Activated CD8-positive, alpha-beta T cell treated with anti-CD3 and anti-CD28 coated beads for 36 hours (primary cell): ENCODE measurements around the gene KCNG1. TPM values are rescaled to one million over a fixed set of nuclear protein-coding genes. Genes with fewer than 3 reads are reported as not detected.
"Not testable (repeated sequence)": the region's sequence is repeated elsewhere in the genome, so short reads cannot be mapped to it uniquely, and the experiment has no call there.

ENCODE experiments used
- ATAC-seq: fragments of 200-7000 bp; cut with Tn5 transposase; one replicate; pipeline ENCODE4 v1.10.0; 2021; ENCODE audit warnings: mild to moderate bottlenecking, moderate library complexity
- CTCF ChIA-PET: fragments of 350-600 bp; sonication (Branson Sonifier 250); formaldehyde crosslinking; loops from one replicate; lab custom pipeline; 2021; ENCODE audit warnings: antibody characterized with exemption; lab: Charles Lee
- POLR2A ChIA-PET: fragments of 350-600 bp; sonication (Branson Sonifier 250); formaldehyde crosslinking; loops from one replicate; lab custom pipeline; 2021; ENCODE audit warnings: antibody characterized with exemption; lab: Charles Lee
- DNase-seq: peaks from one replicate; pipeline ENCODE4 v3.0.0-alpha.2; 2020
- H3K27ac Mint-ChIP-seq: one replicate; pipeline ENCODE4 v1.8.0; 2021; ENCODE audit warnings: mild to moderate bottlenecking, mixed read lengths
- H3K27me3 Mint-ChIP-seq: one replicate; pipeline ENCODE4 v1.8.0; 2021; ENCODE audit warnings: mixed read lengths
- H3K36me3 Mint-ChIP-seq: one replicate; pipeline ENCODE4 v1.8.0; 2021; ENCODE audit warnings: low read depth, mixed read lengths
- H3K4me1 Mint-ChIP-seq: one replicate; pipeline ENCODE4 v1.8.0; 2021; ENCODE audit warnings: low read depth, mixed read lengths
- H3K4me3 Mint-ChIP-seq: one replicate; pipeline ENCODE4 v1.8.0; 2021; ENCODE audit warnings: mild to moderate bottlenecking, moderate library complexity, mixed read lengths
- H3K9me3 Mint-ChIP-seq: one replicate; pipeline ENCODE4 v1.8.0; 2021; ENCODE audit warnings: mixed read lengths
- CTCF ChIP-seq: fragments of 200-600 bp; IDR thresholded peaks from one replicate; pipeline ENCODE4 v1.8.0; 2022; ENCODE audit warnings: antibody characterized with exemption, mild to moderate bottlenecking
- intact Hi-C: fragments of 100-400 bp; cut with micrococcal nuclease; formaldehyde crosslinking; loops from one replicate; pipeline ENCODE4 v1.10.0; 2022
- total RNA-seq, 2 experiments: library from RNA; stranded (reverse); gene quantifications; one replicate each; pipeline ENCODE4 v1.2.3, GENCODE V29; 2021

KCNG1 gene
- total RNA-seq, 2 experiments from 2014 or later = 1.8 TPM

GRCh38 chr20:51058017-51058416 is 35.1 kb upstream of the KCNG1 start:
- Mint-ChIP-seq H3K4me1 (peaks cover 42% of the 10 kb centered on the region), H3K4me3 (no peak overlapping the region), H3K27ac (no peak overlapping the region), H3K36me3 (peaks cover 2% of the 10 kb centered on the region), H3K27me3 (peaks cover 42% of the 10 kb centered on the region), H3K9me3 (peaks cover 13% of the 10 kb centered on the region)
- no peak for ATAC-seq
- intact Hi-C loops = no loop called here
- TF ChIP-seq CTCF = no peak
- DNase-seq = no peak
- ChIA-PET POLR2A (no interaction called here), CTCF (interaction anchor here (0.6 kb wide), 2 partner anchors 231 to 952 kb away, joined by 3 read pairs; no protein-coding TSS in a partner anchor)

GRCh38 chr20:51054233-51054632 is 31.3 kb upstream of the KCNG1 start:
- no peaks in the 10 kb centered on the region for H3K36me3 Mint-ChIP-seq
- DNase-seq = no peak
- peaks cover 63% of the 10 kb centered on the region for H3K27me3 Mint-ChIP-seq
- intact Hi-C loops = no loop called here
- TF ChIP-seq CTCF = no peak
- H3K27ac Mint-ChIP-seq = no peak overlapping the region
- POLR2A ChIA-PET = no interaction called here
- CTCF ChIA-PET = interaction anchor here (1.3 to 1.5 kb wide), 3 partner anchors 9 to 252 kb away, joined by 3 read pairs; no protein-coding TSS in a partner anchor
- H3K4me1 Mint-ChIP-seq = peaks cover 6% of the 10 kb centered on the region
- no peaks in the 10 kb centered on the region for H3K9me3 Mint-ChIP-seq
- no peak overlapping the region for H3K4me3 Mint-ChIP-seq
- ATAC-seq = no peak

DNA sequence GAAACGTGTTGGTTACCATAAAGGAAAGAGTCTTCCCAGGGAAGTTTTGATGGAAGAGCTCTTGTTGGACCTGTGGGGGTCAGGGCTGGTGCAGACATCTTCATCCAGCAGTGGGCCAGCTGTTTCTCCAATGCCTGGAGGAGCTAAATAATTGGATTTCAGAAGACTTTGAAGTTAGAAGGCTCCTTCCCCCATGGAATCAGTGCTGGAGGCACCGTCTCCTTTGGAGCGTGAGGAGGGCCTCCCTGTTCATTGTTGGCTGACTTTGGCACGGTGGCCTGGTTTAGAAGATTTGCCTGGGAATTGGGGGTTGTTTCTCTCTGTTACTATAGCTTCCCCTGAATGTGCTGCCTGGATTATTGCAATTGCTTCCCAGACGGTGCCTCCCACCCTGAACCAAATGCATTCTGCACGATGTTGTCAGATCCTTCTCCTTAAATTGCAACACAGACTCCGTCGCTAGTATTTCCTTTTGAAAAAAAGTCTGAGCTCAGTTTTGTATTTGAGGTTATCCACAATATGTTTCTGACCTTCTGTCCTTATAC is 27.7 kb upstream of the KCNG1 start:
- no peaks in the 10 kb centered on the region for H3K36me3 Mint-ChIP-seq
- ATAC-seq (no peak), DNase-seq (no peak)
- no peak overlapping the region for H3K4me3 Mint-ChIP-seq
- intact Hi-C loops = no loop called here
- H3K4me1 Mint-ChIP-seq = no peaks in the 10 kb centered on the region
- H3K27me3 Mint-ChIP-seq = peaks cover 49% of the 10 kb centered on the region
- no peak overlapping the region for H3K27ac Mint-ChIP-seq
- no peaks in the 10 kb centered on the region for H3K9me3 Mint-ChIP-seq
- CTCF ChIA-PET = interaction anchor here (1.2 kb wide), 1 partner anchor 63 kb away, joined by 4 read pairs; no protein-coding TSS in a partner anchor
- POLR2A ChIA-PET = no interaction called here
- TF ChIP-seq CTCF = no peak

DNA sequence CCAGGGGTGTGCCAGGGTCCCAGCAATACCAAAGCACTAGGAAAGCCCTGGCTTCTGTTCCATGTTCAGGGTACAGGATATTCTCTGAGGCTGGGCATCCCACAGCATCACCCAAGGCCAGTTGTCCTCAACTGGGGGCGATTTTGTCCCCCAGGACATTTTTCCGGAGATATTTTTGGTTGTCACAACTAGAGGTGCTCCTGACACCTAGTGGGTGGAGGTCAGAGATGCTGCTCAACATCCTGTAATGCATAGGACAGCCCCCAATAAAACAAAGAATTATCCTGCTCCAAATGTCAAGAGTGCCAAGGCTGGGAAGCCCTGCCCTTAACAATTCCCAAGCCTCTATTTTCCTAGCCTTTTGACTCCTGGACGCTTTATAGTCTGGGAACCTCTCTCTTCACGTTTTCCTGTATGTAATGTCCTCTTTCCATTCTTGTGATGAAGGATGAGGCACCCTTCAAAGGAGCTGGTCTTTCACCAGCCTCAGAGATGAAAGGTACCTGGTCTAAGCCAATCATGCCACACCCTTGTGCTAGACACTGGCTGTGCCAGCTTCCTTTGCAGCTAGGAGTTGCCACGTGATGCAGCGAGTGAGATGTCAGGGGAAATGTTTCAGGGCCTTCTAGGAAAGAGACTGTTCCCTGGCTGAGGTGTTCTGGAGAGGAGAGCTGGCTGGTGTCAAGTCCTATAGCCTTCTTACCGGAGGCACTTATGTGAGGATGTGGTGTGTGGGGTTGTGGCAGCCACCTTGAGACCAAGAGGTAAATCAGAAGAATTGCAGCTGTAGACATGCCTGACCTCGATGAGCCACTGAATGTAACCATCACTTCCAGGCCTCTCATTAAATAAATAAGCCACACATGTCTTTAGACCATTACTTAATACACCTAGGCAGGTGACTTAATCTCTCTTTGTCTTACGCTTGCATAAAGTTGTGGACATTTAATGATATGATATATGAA is 23.4 kb upstream of the KCNG1 start:
- DNase-seq (no peak), ATAC-seq (no peak)
- H3K9me3 Mint-ChIP-seq = no peaks in the 10 kb centered on the region
- no peaks in the 10 kb centered on the region for H3K36me3 Mint-ChIP-seq
- TF ChIP-seq CTCF = no peak
- no peak overlapping the region for H3K4me3 Mint-ChIP-seq
- intact Hi-C loops = no loop called here
- ChIA-PET CTCF (interaction anchor here (1.6 kb wide), 1 partner anchor 9 kb away, joined by 3 read pairs; no protein-coding TSS in a partner anchor), POLR2A (no interaction called here)
- peaks cover 21% of the 10 kb centered on the region for H3K27me3 Mint-ChIP-seq
- H3K27ac Mint-ChIP-seq = no peak overlapping the region
- H3K4me1 Mint-ChIP-seq = no peaks in the 10 kb centered on the region

DNA sequence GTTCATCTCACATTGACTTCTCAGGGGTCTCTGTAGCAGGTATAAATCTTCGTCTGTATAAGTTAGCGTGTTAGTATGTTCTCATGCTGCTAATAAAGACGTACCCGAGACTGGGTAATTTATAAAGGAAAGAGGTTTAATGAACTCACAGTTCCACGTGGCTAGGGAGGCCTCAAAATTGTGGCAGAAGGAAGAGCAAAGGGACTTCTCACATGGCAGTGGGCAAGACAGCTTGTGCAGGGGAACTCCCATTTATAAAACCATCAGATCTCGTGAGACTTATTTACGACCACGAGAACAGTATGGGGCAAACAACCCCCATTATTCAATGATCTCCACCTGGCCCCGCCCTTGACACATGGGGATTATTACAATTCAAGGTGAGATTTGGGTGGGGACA is 22.6 kb upstream of the KCNG1 start:
- H3K9me3 Mint-ChIP-seq, intact Hi-C loops, DNase-seq, H3K36me3 Mint-ChIP-seq, ATAC-seq, H3K27ac Mint-ChIP-seq, H3K4me1 Mint-ChIP-seq, H3K4me3 Mint-ChIP-seq, POLR2A ChIA-PET: not testable (repeated sequence)
- CTCF ChIA-PET = interaction anchor here (1.6 kb wide), 1 partner anchor 9 kb away, joined by 3 read pairs; no protein-coding TSS in a partner anchor
- H3K27me3 Mint-ChIP-seq = peaks cover 15% of the 10 kb centered on the region
